Measurements from ENCODE around the gene MFAP3L. TPM values are rescaled to one million over a fixed set of nuclear protein-coding genes. Genes with fewer than 3 reads are reported as not detected.

The MFAP3L gene
- total and polyA plus RNA-seq, 2 donors (not counting 1 experiment from before 2014, with no cell fraction given) = 0.49 to 0.50 TPM

DNA sequence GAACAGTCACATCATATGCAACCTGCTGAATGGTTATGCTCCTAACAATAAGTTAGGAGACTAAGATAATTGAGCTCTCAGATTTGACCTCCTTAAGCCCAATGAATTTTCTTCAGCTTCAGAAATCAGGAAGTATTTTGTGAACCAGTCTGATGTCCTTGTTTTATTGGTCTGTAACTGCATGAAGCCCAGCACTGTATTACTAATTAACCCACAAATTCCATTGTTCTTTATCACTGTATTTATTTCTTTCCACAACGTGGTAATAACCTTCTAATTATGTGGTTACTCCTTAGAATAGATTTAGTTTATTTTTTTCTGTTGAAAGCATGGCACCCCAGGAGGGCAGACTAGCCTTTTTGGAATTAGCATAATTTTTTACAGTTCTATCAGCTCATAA lies 3.9 kb upstream of the MFAP3L start:
- H3K9me3 ChIP-seq (ENCODE audit: control insufficient read depth, insufficient read depth, low read depth, low read length) = no peaks in the 10 kb centered on the region
- no peaks in the 10 kb centered on the region for H3K79me2 ChIP-seq (ENCODE audit: control insufficient read depth, insufficient read depth, low read length)
- H3K36me3 ChIP-seq (ENCODE audit: control insufficient read depth, insufficient read depth, low read length) = no peaks in the 10 kb centered on the region
- H3K27me3 ChIP-seq (ENCODE audit: control insufficient read depth, insufficient read depth, low read length) = peaks cover 5% of the 10 kb centered on the region
- no peaks in the 10 kb centered on the region for H4K20me1 ChIP-seq (ENCODE audit: control insufficient read depth, extremely low read depth, insufficient read depth, low read length)
- H3K4me2 ChIP-seq (ENCODE audit: extremely low read depth, insufficient read depth, low read length) = no peak overlapping the region
- TF ChIP-seq EZH2 (IDR thresholded peaks at IDR 0.05; ENCODE audit: low read length, missing control alignments) = no peak
- TF ChIP-seq, protein P1, sequence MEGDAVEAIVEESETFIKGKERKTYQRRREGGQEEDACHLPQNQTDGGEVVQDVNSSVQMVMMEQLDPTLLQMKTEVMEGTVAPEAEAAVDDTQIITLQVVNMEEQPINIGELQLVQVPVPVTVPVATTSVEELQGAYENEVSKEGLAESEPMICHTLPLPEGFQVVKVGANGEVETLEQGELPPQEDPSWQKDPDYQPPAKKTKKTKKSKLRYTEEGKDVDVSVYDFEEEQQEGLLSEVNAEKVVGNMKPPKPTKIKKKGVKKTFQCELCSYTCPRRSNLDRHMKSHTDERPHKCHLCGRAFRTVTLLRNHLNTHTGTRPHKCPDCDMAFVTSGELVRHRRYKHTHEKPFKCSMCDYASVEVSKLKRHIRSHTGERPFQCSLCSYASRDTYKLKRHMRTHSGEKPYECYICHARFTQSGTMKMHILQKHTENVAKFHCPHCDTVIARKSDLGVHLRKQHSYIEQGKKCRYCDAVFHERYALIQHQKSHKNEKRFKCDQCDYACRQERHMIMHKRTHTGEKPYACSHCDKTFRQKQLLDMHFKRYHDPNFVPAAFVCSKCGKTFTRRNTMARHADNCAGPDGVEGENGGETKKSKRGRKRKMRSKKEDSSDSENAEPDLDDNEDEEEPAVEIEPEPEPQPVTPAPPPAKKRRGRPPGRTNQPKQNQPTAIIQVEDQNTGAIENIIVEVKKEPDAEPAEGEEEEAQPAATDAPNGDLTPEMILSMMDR (conservative IDR thresholded peaks at IDR 0.05 in 1 of 2, IDR thresholded peaks at IDR 0.05 in 1 of 2; ENCODE audit: low read depth in 1 of 2, low read length in 2 of 2) = no peak
- no peaks in the 10 kb centered on the region for H3K4me1 ChIP-seq (ENCODE audit: control insufficient read depth, extremely low read depth, insufficient read depth, low read length)
- H3K9ac ChIP-seq (ENCODE audit: insufficient read depth, low read length) = no peak overlapping the region
- H3K27ac ChIP-seq (ENCODE audit: insufficient read depth, low read length) = no peak overlapping the region
- peak in 1 of 2 donors; percentile 22 for DNase-seq (ENCODE audit: low read depth in 2 of 2)
- no peak overlapping the region for H2AFZ ChIP-seq (ENCODE audit: low read length)
- no peak overlapping the region for H3K4me3 ChIP-seq (replicated peaks in 1 of 4; ENCODE audit: control extremely low read depth in 1 of 4, insufficient read depth in 1 of 4, low read depth in 3 of 4, low read length in 4 of 4)

DNA sequence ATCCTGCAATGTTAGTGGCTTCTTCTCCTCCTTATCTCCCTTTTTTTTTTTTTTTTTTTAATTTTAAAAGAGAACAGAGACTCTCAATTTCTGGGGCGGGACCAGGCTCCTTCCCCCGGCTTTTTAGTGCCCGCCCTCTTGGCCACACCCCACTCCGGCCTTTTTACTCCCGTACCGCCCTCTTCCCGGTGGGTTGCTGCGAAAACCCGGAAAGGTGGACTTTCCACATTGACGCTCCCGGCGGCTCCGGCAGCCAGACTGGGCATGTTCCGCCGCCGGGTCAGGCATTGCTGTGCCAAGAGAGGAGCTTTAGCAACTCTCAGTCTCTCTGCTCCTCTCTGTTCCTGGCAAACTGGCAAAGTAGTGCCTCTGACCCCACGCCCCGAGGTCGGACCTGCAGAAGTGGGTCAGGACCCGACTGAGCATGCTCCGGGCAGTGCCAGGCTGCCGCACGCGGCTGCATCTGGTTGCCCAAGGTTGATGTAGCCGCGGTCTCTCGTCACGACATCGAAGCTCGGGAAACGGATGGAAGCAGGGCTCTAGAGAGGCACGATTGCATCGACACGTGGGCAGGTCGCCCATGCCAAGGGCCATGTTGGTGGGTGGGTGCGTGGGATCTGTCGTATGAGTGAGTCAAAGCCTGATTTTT lies 1.1 kb upstream of the MFAP3L start:
- H3K36me3 ChIP-seq (ENCODE audit: control insufficient read depth, insufficient read depth, low read length) = no peaks in the 10 kb centered on the region
- H3K9me3 ChIP-seq (ENCODE audit: control insufficient read depth, insufficient read depth, low read depth, low read length) = no peaks in the 10 kb centered on the region
- no peaks in the 10 kb centered on the region for H4K20me1 ChIP-seq (ENCODE audit: control insufficient read depth, extremely low read depth, insufficient read depth, low read length)
- H3K4me3 ChIP-seq (replicated peaks in 1 of 4; ENCODE audit: control extremely low read depth in 1 of 4, insufficient read depth in 1 of 4, low read depth in 3 of 4, low read length in 4 of 4) = peak overlapping the region; percentile 31 to 89 (median 83)
- H3K4me2 ChIP-seq (ENCODE audit: extremely low read depth, insufficient read depth, low read length) = peak overlapping the region; percentile 93
- peak overlapping the region; percentile 88 for H2AFZ ChIP-seq (ENCODE audit: low read length)
- H3K27me3 ChIP-seq (ENCODE audit: control insufficient read depth, insufficient read depth, low read length) = peaks cover 12% of the 10 kb centered on the region
- no peak overlapping the region for H3K27ac ChIP-seq (ENCODE audit: insufficient read depth, low read length)
- no peaks in the 10 kb centered on the region for H3K79me2 ChIP-seq (ENCODE audit: control insufficient read depth, insufficient read depth, low read length)
- no peak overlapping the region for H3K9ac ChIP-seq (ENCODE audit: insufficient read depth, low read length)
- TF ChIP-seq EZH2 (IDR thresholded peaks at IDR 0.05; ENCODE audit: low read length, missing control alignments) = no peak
- DNase-seq (ENCODE audit: low read depth in 2 of 2) = peak; percentile 98 to 99
- H3K4me1 ChIP-seq (ENCODE audit: control insufficient read depth, extremely low read depth, insufficient read depth, low read length) = no peaks in the 10 kb centered on the region

DNA sequence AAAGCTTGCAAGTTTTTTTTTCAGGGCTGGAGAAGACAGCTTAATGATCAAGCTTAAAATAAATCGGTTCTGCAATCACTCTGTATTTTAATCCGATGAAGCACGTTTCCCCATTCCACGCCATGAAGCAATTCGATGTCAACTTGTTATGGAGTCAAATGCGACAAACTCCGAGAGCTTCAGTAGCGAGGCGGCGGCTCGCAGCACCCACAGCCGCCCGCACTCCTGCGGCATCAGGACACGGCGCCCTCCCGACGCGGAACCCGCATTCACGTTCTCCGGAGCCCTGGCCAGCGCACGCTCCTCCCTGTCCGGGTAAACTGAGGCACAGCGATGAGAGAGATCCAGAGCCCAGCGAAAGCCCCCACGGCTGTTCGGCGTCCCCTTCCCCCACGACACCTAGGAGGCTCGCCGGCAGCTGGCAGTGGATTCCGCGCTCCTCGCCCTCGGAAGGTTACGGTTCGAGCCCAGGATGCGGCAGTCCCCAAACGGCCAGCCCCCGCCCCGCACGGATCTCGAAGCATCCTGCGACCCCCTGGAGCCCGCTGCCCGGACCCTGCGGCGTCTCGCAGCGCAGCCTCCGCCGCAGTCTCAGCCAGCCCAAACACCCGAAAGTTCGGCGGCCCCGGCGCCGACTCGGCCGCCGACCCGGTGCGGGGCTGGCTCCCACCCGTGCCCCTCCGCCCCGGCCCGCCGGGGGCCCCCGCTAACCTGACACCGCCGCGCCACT lies 507 bp downstream of the MFAP3L start:
- Histone ChIP-seq H3K36me3 (ENCODE audit: control insufficient read depth, insufficient read depth, low read length) (no peaks in the 10 kb centered on the region), H4K20me1 (ENCODE audit: control insufficient read depth, extremely low read depth, insufficient read depth, low read length) (no peaks in the 10 kb centered on the region), H3K4me3 (replicated peaks in 1 of 4; ENCODE audit: control extremely low read depth in 1 of 4, insufficient read depth in 1 of 4, low read depth in 3 of 4, low read length in 4 of 4) (peak overlapping the region; percentile 36 to 82 (median 42)), H3K9me3 (ENCODE audit: control insufficient read depth, insufficient read depth, low read depth, low read length) (no peaks in the 10 kb centered on the region), H3K4me2 (ENCODE audit: extremely low read depth, insufficient read depth, low read length) (peak overlapping the region; percentile 80), H3K27me3 (ENCODE audit: control insufficient read depth, insufficient read depth, low read length) (peaks cover 12% of the 10 kb centered on the region), H3K9ac (ENCODE audit: insufficient read depth, low read length) (peak overlapping the region; percentile 2), H3K27ac (ENCODE audit: insufficient read depth, low read length) (no peak overlapping the region), H3K4me1 (ENCODE audit: control insufficient read depth, extremely low read depth, insufficient read depth, low read length) (no peaks in the 10 kb centered on the region), H3K79me2 (ENCODE audit: control insufficient read depth, insufficient read depth, low read length) (no peaks in the 10 kb centered on the region), H2AFZ (ENCODE audit: low read length) (peak overlapping the region; percentile 41)
- peak in 1 of 2 donors; percentile 15 for DNase-seq (ENCODE audit: low read depth in 2 of 2)
- peak; percentile 70 for TF ChIP-seq EZH2 (IDR thresholded peaks at IDR 0.05; ENCODE audit: low read length, missing control alignments)
- TF ChIP-seq, protein P1 (conservative IDR thresholded peaks at IDR 0.05 in 1 of 2, IDR thresholded peaks at IDR 0.05 in 1 of 2; ENCODE audit: low read depth in 1 of 2, low read length in 2 of 2) = no peak

Measured in fibroblast of lung (primary cell).